Gastroesophageal sphincter (tissue), 3 donors: ENCODE measurements around the gene HELQ.

Source experiments
- EP300 ChIP-seq: sonication (generic); formaldehyde crosslinking; IDR thresholded peaks from one replicate; pipeline ENCODE4 v1.6.1; 2017; ENCODE audit warnings: antibody characterized with exemption, mild to moderate bottlenecking
- POLR2A ChIP-seq, 2 donors: fragments of 450-650 bp; IDR thresholded peaks; one replicate each; pipeline ENCODE4 v1.6.1; 2017; ENCODE audit warnings: antibody characterized with exemption in 2 of 2, mild to moderate bottlenecking in 2 of 2, moderate library complexity in 1 of 2
- POLR2AphosphoS5 ChIP-seq: sonication (generic); formaldehyde crosslinking; IDR thresholded peaks from one replicate; pipeline ENCODE4 v1.6.1; 2017; ENCODE audit warnings: antibody characterized with exemption
- TF ChIP-seq, protein P1 (sequence below), 4 experiments: fragments of 200-600 bp in 2 of 4; fragments of 450-650 bp in 2 of 4; sonication (generic) in 1 of 4; IDR thresholded peaks; one replicate each; pipeline ENCODE4 v1.5.1; 2017 to 2019; ENCODE audit warnings: antibody characterized with exemption in 4 of 4, mild to moderate bottlenecking in 2 of 4, moderate library complexity in 2 of 4

DNA sequence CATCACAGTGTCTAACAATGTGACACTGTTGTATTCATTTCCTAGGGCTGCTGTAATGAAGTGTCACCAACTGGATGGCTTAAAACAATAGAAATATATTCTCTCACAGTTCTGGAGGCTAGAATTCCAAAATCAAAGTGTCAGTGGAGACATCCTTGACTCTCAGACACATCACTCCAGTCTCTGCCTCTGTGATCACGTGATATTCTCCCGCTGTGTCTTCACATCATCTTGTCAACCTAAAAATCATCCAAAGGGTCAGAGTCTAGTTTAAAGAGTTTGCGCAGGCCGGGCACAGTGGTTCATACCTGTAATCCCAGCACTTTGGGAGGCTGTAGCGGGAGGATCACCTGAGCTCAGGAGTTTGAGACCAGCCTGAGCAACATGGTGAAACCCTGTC is 84.4 kb downstream of the HELQ start:
- TF ChIP-seq, protein P1, sequence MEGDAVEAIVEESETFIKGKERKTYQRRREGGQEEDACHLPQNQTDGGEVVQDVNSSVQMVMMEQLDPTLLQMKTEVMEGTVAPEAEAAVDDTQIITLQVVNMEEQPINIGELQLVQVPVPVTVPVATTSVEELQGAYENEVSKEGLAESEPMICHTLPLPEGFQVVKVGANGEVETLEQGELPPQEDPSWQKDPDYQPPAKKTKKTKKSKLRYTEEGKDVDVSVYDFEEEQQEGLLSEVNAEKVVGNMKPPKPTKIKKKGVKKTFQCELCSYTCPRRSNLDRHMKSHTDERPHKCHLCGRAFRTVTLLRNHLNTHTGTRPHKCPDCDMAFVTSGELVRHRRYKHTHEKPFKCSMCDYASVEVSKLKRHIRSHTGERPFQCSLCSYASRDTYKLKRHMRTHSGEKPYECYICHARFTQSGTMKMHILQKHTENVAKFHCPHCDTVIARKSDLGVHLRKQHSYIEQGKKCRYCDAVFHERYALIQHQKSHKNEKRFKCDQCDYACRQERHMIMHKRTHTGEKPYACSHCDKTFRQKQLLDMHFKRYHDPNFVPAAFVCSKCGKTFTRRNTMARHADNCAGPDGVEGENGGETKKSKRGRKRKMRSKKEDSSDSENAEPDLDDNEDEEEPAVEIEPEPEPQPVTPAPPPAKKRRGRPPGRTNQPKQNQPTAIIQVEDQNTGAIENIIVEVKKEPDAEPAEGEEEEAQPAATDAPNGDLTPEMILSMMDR (IDR thresholded peaks at IDR 0.05), result no peak
- TF ChIP-seq POLR2A (IDR thresholded peaks at IDR 0.05) (no peak), POLR2AphosphoS5 (no peak), EP300 (no peak)
